GM19035 (cell line): ENCODE results near the gene PRSS56.

ENCODE experiments used
- ATAC-seq: cut with Tn5 transposase; IDR thresholded peaks from one replicate; pipeline ENCODE4 v1.9.1; 2021; ENCODE audit not compliant: unreplicated experiment

The PRSS56 gene

GRCh38 chr2:232486558-232487384, 33.4 kb upstream of the PRSS56 start:
- ATAC-seq: no peak

- no peak for ATAC-seq
These were observed 32.6 kb upstream of the PRSS56 start, which contains the start of gene ECEL1 for GRCh38 chr2:232487385-232488096. Gene ECEL1, minus strand, starts transcription at chr2:232487834. Its CDS starts 1,181 bp downstream, at chr2:232486653.

GRCh38 chr2:232488097-232488711, 32.0 kb upstream of the PRSS56 start:
- no peak for ATAC-seq

GRCh38 chr2:232488721-232489300, 31.4 kb upstream of the PRSS56 start:
- ATAC-seq: no peak

GRCh38 chr2:232489516-232490220, 30.5 kb upstream of the PRSS56 start:
- no peak for ATAC-seq

GRCh38 chr2:232490221-232491138, 29.7 kb upstream of the PRSS56 start:
- no peak for ATAC-seq

GRCh38 chr2:232491139-232491780, 28.9 kb upstream of the PRSS56 start:
- ATAC-seq: no peak

- no peak for ATAC-seq
These were observed 27.8 kb upstream of the PRSS56 start for GRCh38 chr2:232492236-232492848.

- ATAC-seq: no peak
These were observed 27.1 kb upstream of the PRSS56 start for GRCh38 chr2:232492963-232493700.

- no peak for ATAC-seq
These were observed 26.3 kb upstream of the PRSS56 start for GRCh38 chr2:232493701-232494474.

GRCh38 chr2:232494542-232494941, 25.6 kb upstream of the PRSS56 start:
- no peak for ATAC-seq

- ATAC-seq: no peak
These were observed 24.9 kb upstream of the PRSS56 start for GRCh38 chr2:232495292-232495691.

GRCh38 chr2:232496501-232497270, 23.5 kb upstream of the PRSS56 start:
- ATAC-seq: no peak

GRCh38 chr2:232497348-232497747, 22.8 kb upstream of the PRSS56 start:
- no peak for ATAC-seq

GRCh38 chr2:232498452-232498851, 21.7 kb upstream of the PRSS56 start:
- no peak for ATAC-seq

- no peak for ATAC-seq
These were observed 18.8 kb upstream of the PRSS56 start for GRCh38 chr2:232501331-232501771.
